Natural killer cell (primary cell): Measurements from ENCODE around the gene GSTP1. TPM values are rescaled to one million over a fixed set of nuclear protein-coding genes. Genes with fewer than 3 reads are reported as not detected.

Experiments used
- ATAC-seq, 3 donors: fragments of 150-1000 bp in 2 of 3; fragments of 200-7000 bp in 1 of 3; cut with Tn5 transposase; 1 replicate in 1 of 3; 2 replicates in 2 of 3; pipeline ENCODE4 v1.10.0; 2021; ENCODE audit warnings: mild to moderate bottlenecking in 2 of 3, moderate library complexity in 2 of 3
- DNase-seq, 2 donors: peaks; one replicate each; pipeline versions ENCODE4 v3.0.0 to v3.0.0-alpha.2; 2013 to 2021; ENCODE audit warnings: mixed read lengths in 1 of 2
- H3K27ac ChIP-seq: one replicate; pipeline ENCODE4 v1.5.1; 2013; ENCODE audit warnings: mild to moderate bottlenecking, low read length
- H3K27me3 ChIP-seq: one replicate; pipeline ENCODE4 v1.6.1; 2013; ENCODE audit warnings: low read length; ENCODE audit not compliant: control insufficient read depth, insufficient read depth
- H3K36me3 ChIP-seq: one replicate; pipeline ENCODE4 v1.6.1; 2013; ENCODE audit warnings: low read length; ENCODE audit not compliant: control insufficient read depth, insufficient read depth
- H3K4me1 ChIP-seq: one replicate; pipeline ENCODE4 v1.6.1; 2013; ENCODE audit warnings: low read length; ENCODE audit not compliant: control insufficient read depth, insufficient read depth
- H3K4me3 ChIP-seq: one replicate; pipeline ENCODE4 v1.5.1; 2013; ENCODE audit warnings: low read length
- H3K9me3 ChIP-seq: one replicate; pipeline ENCODE4 v1.6.1; 2013; ENCODE audit warnings: low read length; ENCODE audit not compliant: control insufficient read depth, insufficient read depth
- H3K27ac Mint-ChIP-seq, 2 donors: one replicate each; pipeline ENCODE4 v1.8.0; 2022; ENCODE audit warnings: mild to moderate bottlenecking in 2 of 2, mixed read lengths in 2 of 2, moderate library complexity in 1 of 2
- H3K27me3 Mint-ChIP-seq, 2 donors: one replicate each; pipeline ENCODE4 v1.8.0; 2022; ENCODE audit warnings: low read depth in 2 of 2, mixed read lengths in 2 of 2
- H3K36me3 Mint-ChIP-seq: one replicate; pipeline ENCODE4 v1.8.0; 2022; ENCODE audit warnings: mixed read lengths
- H3K4me1 Mint-ChIP-seq, 2 donors: one replicate each; pipeline ENCODE4 v1.8.0; 2022; ENCODE audit warnings: mixed read lengths in 2 of 2
- H3K4me3 Mint-ChIP-seq: one replicate; pipeline ENCODE4 v1.8.0; 2022; ENCODE audit warnings: mild to moderate bottlenecking, moderate library complexity, mixed read lengths
- H3K9me3 Mint-ChIP-seq, 2 donors: one replicate each; pipeline ENCODE4 v1.8.0; 2022; ENCODE audit warnings: mixed read lengths in 2 of 2
- CTCF ChIP-seq: fragments of 200-600 bp; IDR thresholded peaks from one replicate; pipeline ENCODE4 v1.8.0; 2022; ENCODE audit warnings: antibody characterized with exemption
- WGBS: methylation state at CpG from one replicate; pipeline ENCODE4 v1.1.7; 2013; ENCODE audit warnings: missing lambda C conversion rate; ENCODE audit not compliant: insufficient coverage; 5-methylcytosine and 5-hydroxymethylcytosine counted together
- intact Hi-C: fragments of 100-400 bp; cut with micrococcal nuclease; formaldehyde crosslinking; loops from one replicate; pipeline ENCODE4 v1.14.2; 2022
- total RNA-seq, 4 donors: library from RNA; stranded (reverse); fragments of 120-200 nt in 1 of 4; gene quantifications; one replicate each; pipeline versions ENCODE4 v1.2.3 to v1.2.4, GENCODE V29; 2013 to 2022

The GSTP1 gene
- 100 to 1,000 TPM; 172 to 218 (median 212) TPM for total RNA-seq
- 198 TPM for total RNA-seq (2013)

- Histone ChIP-seq H3K4me3 (peak within 1 kb of the TSS; percentile 66), H3K36me3 (no peaks in the 10 kb centered on the region), H3K27ac (peak within 1 kb of the TSS; percentile 80), H3K4me1 (peaks cover 59% of the 10 kb centered on the region), H3K9me3 (no peaks in the 10 kb centered on the region), H3K27me3 (no peaks in the 10 kb centered on the region)
- intact Hi-C loops, result loop anchor here (2.0 to 5.0 kb wide), 3 partner anchors 17 to 74 kb away; no protein-coding TSS in a partner anchor
- peak; percentile 86 to 87 for DNase-seq
- Mint-ChIP-seq H3K4me1 (peaks cover 51 to 74% of the 10 kb centered on the region in 2 donors), H3K36me3 (no peaks in the 10 kb centered on the region), H3K27ac (peak within 1 kb of the TSS; percentile 84 to 88), H3K27me3 (no peaks in the 10 kb centered on the region), H3K9me3 (no peaks in the 10 kb centered on the region), H3K4me3 (peak within 1 kb of the TSS; percentile 87)
- ATAC-seq, result peak; percentile 87 to 93 (median 88)
- WGBS, result under 1% methylated on average over 76 of the region's 81 CpGs
- peak; percentile 61 for TF ChIP-seq CTCF
Observed at GRCh38 chr11:67583247-67584204, at the start of gene GSTP1. Gene GSTP1 (plus strand): TSS chr11:67583812. CDS start chr11:67583844, 32 bp downstream.

GRCh38 chr11:67534070-67534679, 49.4 kb upstream of the GSTP1 start:
- WGBS, result 44% methylated on average over 2 of the region's 4 CpGs
- Mint-ChIP-seq H3K36me3 (no peaks in the 10 kb centered on the region), H3K27ac (no peak overlapping the region), H3K9me3 (peaks cover 0 to 3% of the 10 kb centered on the region in 2 donors), H3K4me1 (no peaks in the 10 kb centered on the region), H3K27me3 (peaks cover 6 to 7% of the 10 kb centered on the region in 2 donors), H3K4me3 (no peak overlapping the region)
- H3K4me3 ChIP-seq, result no peak overlapping the region
- DNase-seq, result no peak
- no peak for TF ChIP-seq CTCF
- H3K27ac ChIP-seq, result no peak overlapping the region
- H3K27me3 ChIP-seq, result no peaks in the 10 kb centered on the region
- intact Hi-C loops, result no loop called here
- H3K4me1 ChIP-seq, result no peaks in the 10 kb centered on the region
- no peaks in the 10 kb centered on the region for H3K36me3 ChIP-seq
- no peak for ATAC-seq
- no peaks in the 10 kb centered on the region for H3K9me3 ChIP-seq

GRCh38 chr11:67535561-67535960, 48.1 kb upstream of the GSTP1 start:
- no peak overlapping the region for H3K4me3 ChIP-seq
- H3K27ac Mint-ChIP-seq, result no peak overlapping the region
- H3K27me3 ChIP-seq, result no peaks in the 10 kb centered on the region
- peaks cover 6 to 7% of the 10 kb centered on the region in 2 donors for H3K27me3 Mint-ChIP-seq
- intact Hi-C loops, result no loop called here
- H3K4me1 Mint-ChIP-seq, result no peaks in the 10 kb centered on the region
- H3K36me3 Mint-ChIP-seq, result no peaks in the 10 kb centered on the region
- no peaks in the 10 kb centered on the region for H3K4me1 ChIP-seq
- peaks cover 0 to 3% of the 10 kb centered on the region in 2 donors for H3K9me3 Mint-ChIP-seq
- no peaks in the 10 kb centered on the region for H3K36me3 ChIP-seq
- 91% methylated on average over 1 of the region's 1 CpG for WGBS
- ATAC-seq (no peak), DNase-seq (no peak)
- no peak overlapping the region for H3K27ac ChIP-seq
- H3K4me3 Mint-ChIP-seq, result no peak overlapping the region
- H3K9me3 ChIP-seq, result no peaks in the 10 kb centered on the region
- no peak for TF ChIP-seq CTCF
